ENCODE measurements around the gene SFRP4.

The SFRP4 gene

DNA sequence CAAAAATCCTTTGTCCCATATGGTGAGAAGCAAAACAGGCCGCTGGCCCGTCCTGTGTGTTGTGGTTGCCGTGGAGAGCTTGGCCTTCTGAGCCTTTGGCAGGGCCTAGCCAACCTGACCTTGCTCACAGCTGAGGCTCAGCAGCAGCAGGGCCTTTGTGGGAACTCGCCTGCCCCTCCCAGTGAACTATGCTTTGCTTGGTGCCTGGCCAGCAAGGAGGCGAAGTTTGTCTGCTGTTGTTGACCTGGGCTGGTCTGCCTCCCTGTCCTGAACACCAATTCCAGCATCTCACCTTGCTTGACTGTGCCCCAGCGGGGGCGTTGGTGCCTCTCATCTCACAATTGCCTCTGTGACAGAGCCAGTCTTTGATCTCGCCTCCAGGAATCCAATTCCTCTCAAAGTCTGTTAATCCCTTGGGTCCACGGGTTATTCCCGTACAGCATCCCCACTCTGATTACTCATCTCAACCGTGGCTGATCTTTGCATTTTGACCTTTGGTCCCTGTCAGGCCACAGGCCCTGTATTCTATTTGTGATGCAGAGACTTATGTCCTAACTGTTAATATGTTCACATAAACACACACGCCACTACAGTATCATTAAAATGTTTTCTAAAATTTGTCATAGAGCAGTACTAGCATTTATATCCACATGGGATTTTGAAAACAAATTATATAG is 26.5 kb upstream of the SFRP4 start:
- no peak for DNase-seq (ENCODE audit: low read depth)
- no peak overlapping the region for H3K4me3 ChIP-seq (ENCODE audit: low read length)
- TF ChIP-seq, protein P1, sequence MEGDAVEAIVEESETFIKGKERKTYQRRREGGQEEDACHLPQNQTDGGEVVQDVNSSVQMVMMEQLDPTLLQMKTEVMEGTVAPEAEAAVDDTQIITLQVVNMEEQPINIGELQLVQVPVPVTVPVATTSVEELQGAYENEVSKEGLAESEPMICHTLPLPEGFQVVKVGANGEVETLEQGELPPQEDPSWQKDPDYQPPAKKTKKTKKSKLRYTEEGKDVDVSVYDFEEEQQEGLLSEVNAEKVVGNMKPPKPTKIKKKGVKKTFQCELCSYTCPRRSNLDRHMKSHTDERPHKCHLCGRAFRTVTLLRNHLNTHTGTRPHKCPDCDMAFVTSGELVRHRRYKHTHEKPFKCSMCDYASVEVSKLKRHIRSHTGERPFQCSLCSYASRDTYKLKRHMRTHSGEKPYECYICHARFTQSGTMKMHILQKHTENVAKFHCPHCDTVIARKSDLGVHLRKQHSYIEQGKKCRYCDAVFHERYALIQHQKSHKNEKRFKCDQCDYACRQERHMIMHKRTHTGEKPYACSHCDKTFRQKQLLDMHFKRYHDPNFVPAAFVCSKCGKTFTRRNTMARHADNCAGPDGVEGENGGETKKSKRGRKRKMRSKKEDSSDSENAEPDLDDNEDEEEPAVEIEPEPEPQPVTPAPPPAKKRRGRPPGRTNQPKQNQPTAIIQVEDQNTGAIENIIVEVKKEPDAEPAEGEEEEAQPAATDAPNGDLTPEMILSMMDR (IDR thresholded peaks at IDR 0.05; ENCODE audit: insufficient read depth, low read depth, low read length, missing control alignments) = no peak

DNA sequence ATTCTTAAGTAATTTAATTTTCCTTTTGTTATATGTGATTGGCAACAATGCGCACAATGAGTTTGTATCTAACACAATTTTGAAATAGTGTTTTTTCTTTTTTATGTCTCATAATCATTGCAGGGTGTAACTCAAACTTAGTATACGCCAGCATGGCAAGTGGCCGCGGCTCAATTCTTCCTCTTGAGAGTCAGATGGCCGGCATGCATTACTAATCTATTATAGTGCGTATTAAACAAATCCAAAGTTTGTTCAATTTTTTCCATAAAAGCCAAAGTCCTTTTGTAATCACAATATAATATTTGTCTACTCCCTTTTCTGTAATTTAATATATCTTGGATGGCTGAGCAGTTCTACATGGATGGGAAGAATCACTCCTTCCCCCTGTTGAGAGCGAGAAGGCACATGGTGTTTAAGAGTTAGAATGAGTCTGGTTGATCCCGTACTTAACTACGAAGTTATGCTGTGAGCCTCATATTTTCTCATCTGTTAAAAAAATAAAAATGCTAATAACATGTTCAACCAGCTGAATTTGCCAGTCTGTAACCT is 16.5 kb upstream of the SFRP4 start:
- no peak for DNase-seq (ENCODE audit: low read depth)
- TF ChIP-seq, protein P1 (IDR thresholded peaks at IDR 0.05; ENCODE audit: insufficient read depth, low read depth, low read length, missing control alignments) = no peak
- no peak overlapping the region for H3K4me3 ChIP-seq (ENCODE audit: low read length)

DNA sequence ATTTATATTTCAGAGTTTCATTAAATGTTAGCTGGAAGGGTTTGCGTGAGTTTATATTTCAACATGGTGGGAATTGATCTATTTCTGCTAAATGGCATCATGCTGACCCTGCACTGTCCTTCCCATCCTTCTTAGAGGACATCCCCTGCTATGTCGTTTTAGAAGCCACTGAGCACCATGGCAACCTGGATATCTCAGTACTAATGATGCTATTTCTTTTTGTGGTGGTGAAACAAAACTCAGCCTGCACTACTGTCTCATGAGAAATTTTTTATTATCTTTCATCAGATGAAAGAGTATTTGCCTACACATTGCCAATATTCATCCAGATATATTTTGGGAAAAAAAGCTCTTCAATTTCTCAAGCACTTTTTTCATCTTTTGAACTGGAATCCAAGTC is 15.9 kb upstream of the SFRP4 start:
- no peak overlapping the region for H3K4me3 ChIP-seq (ENCODE audit: low read length)
- DNase-seq (ENCODE audit: low read depth) = no peak
- TF ChIP-seq, protein P1 (IDR thresholded peaks at IDR 0.05; ENCODE audit: insufficient read depth, low read depth, low read length, missing control alignments) = no peak

DNA sequence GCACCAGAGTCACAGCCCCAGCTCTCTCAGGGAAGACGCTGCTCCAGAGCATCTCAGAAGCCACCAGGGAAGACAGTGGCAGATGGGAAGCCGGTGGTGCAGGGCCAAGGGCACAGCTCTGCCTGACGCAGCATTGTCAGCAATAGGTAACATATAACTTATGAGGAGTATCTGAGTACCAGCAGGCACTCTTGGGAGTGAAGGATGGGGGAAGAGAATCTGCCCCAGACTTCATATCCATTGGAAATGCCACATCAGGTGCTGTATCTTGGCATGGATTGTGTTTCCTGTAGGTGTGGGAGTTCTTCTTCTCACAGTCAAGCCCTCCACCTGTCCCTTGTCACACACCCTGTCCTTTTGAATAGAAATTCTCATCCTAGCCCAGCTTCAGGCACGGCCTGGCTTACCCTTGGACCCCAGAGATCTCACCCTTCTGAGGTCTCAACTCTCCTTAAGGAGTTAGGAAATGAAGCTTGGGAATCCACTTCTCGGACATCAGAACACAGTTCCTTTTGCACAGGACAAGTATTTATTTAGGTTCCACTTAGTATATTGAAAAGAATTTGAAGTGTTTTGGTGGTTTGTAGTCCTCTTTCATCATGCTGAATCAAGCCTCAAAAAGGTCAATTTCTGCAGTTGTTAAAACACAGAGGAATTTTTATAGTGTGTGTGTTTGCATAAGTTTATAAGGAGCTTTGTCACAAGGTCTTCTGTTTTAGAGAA is 13.8 kb upstream of the SFRP4 start:
- no peak overlapping the region for H3K4me3 ChIP-seq (ENCODE audit: low read length)
- no peak for DNase-seq (ENCODE audit: low read depth)
- TF ChIP-seq, protein P1 (IDR thresholded peaks at IDR 0.05; ENCODE audit: insufficient read depth, low read depth, low read length, missing control alignments) = no peak

DNA sequence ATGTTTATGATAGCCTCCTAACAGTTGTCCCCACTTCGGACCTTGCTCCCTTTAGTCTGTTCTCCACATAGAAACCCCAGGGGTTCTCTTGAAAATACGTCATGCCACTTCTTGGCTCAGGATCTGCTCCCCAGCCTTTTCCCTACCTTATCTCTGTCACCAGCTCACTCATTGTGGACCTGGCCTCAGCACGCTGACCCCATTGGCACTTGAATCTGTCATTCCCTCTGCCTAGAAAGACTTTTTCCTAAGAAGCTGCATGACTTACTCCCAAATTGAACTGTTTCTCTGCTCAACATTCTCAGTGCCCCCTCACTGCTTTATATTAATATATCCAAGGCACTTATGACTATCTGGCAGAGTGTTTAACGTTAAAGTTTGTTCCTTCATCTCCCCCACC is 12.3 kb upstream of the SFRP4 start:
- TF ChIP-seq, protein P1 (IDR thresholded peaks at IDR 0.05; ENCODE audit: insufficient read depth, low read depth, low read length, missing control alignments) = no peak
- no peak for DNase-seq (ENCODE audit: low read depth)
- no peak overlapping the region for H3K4me3 ChIP-seq (ENCODE audit: low read length)

DNA sequence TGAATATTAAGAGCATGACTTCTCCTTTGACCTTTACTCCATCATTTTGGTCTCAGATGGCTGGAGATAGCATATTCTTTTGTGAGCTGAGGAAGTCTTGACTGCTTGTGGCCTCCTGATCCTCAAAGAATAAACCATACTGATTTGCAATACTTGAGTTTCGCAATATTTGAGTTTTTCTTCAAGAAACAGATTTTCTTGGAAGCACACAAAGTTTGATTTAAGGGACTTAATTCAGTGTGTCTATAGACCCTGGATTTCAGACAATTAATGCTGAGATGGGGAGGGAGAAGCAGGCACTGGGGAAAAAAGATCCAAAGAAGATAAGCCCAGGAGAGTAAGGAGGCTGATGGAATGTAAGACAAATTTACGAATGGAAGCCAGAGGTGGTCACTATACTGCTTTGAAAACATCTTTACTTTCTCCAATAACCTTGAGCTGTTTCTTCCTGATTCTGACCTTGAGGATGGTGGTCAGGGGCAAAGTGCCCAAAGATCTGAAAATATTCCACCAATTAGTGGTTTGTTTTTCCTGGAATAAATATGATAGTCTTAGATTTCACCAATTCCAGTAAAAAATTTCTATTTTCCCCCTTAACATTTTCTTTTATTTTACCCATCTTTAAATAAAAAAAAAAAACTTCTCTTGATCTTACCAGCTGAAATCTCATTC is 11.3 kb upstream of the SFRP4 start:
- H3K4me3 ChIP-seq (ENCODE audit: low read length) = no peak overlapping the region
- TF ChIP-seq, protein P1 (IDR thresholded peaks at IDR 0.05; ENCODE audit: insufficient read depth, low read depth, low read length, missing control alignments) = no peak
- DNase-seq (ENCODE audit: low read depth) = no peak
